Left lung (tissue), 10 donors: ENCODE data around the gene SCAANT1. TPM values are rescaled to one million over a fixed set of nuclear protein-coding genes. Genes with fewer than 3 reads are reported as not detected.
A peak's percentile ranks its signal among the peaks of the same experiment; 100 is the strongest.

ENCODE experiments used
- ATAC-seq: fragments of 200-7000 bp; cut with Tn5 transposase; one replicate; pipeline ENCODE4 v1.9.1; 2020; ENCODE audit warnings: moderate library complexity
- DNase-seq, 4 donors: peaks; one replicate each; pipeline ENCODE4 v3.0.0-alpha.2; 2013 to 2020
- H3K27ac ChIP-seq, 2 donors: fragments of 200-600 bp; sonication (generic) in 1 of 2; one replicate each; pipeline versions ENCODE4 v1.5.0 to v1.8.0; 2020 to 2021
- H3K27me3 ChIP-seq, 2 donors: fragments of 200-600 bp; sonication (generic) in 1 of 2; one replicate each; pipeline versions ENCODE4 v1.5.0 to v1.8.0; 2020 to 2021
- H3K36me3 ChIP-seq, 2 donors: fragments of 200-600 bp; sonication (generic) in 1 of 2; one replicate each; pipeline versions ENCODE4 v1.5.0 to v1.8.0; 2020 to 2021
- H3K4me1 ChIP-seq, 2 donors: fragments of 200-600 bp; one replicate each; pipeline ENCODE4 v1.8.0; 2021
- H3K4me3 ChIP-seq, 2 donors: fragments of 200-600 bp; sonication (generic) in 1 of 2; one replicate each; pipeline versions ENCODE4 v1.5.0 to v1.8.0; 2020 to 2021; ENCODE audit warnings: mild to moderate bottlenecking in 1 of 2
- H3K9me3 ChIP-seq, 2 donors: fragments of 200-600 bp; sonication (generic) in 1 of 2; one replicate each; pipeline versions ENCODE4 v1.5.0 to v1.8.0; 2020 to 2021
- CTCF ChIP-seq, 2 donors: fragments of 200-600 bp; sonication (generic) in 1 of 2; IDR thresholded peaks; one replicate each; pipeline versions ENCODE4 v1.5.0 to v1.8.0; 2021; ENCODE audit warnings: antibody characterized with exemption in 2 of 2
- intact Hi-C, 2 donors: fragments of 100-400 bp; cut with DNase I; formaldehyde crosslinking; loops; one replicate each; pipeline versions ENCODE4 v1.11.2 to v1.14.2; 2022
- polyA plus RNA-seq, 6 donors: library from polyadenylated mRNA; unstranded; fragments of 120-200 nt; gene quantifications; one replicate each; pipeline ENCODE4 v1.2.1, GENCODE V29; 2013; ENCODE audit not compliant: insufficient read length in 6 of 6
- total RNA-seq, 2 donors: library from RNA; stranded (reverse); fragmentation: NEBNext Ultra II Directional; extraction: Animal tissue kit (Norgen Biotek cat#: 25700); gene quantifications; one replicate each; pipeline ENCODE4 v1.2.1, GENCODE V29; 2021
- donor health status: DM: no; HTN: yes; CAD: no.
- donor health status: DM: no; HTN: no; CAD: no.

Gene SCAANT1
- total and polyA plus RNA-seq, 8 donors, result 1.1 to 2.7 (median 1.7) TPM; not detected in 3

- intact Hi-C loops, result no loop called here
- no peak for ATAC-seq
- Histone ChIP-seq H3K4me3 (peak overlapping the region in 1 of 2 donors; percentile 61), H3K4me1 (peaks cover 14 to 47% of the 10 kb centered on the region in 2 donors), H3K36me3 (peaks cover 0 to 14% of the 10 kb centered on the region in 2 donors), H3K27ac (peak overlapping the region; percentile 98 to 99), H3K27me3 (no peaks in the 10 kb centered on the region), H3K9me3 (no peaks in the 10 kb centered on the region)
- DNase-seq, result no peak
- no peak for TF ChIP-seq CTCF (IDR thresholded peaks at IDR 0.05)
These were observed 1.3 kb downstream of the SCAANT1 start for GRCh38 chr3:63910891-63911290.

GRCh38 chr3:63910001-63910400 lies 2.2 kb downstream of the SCAANT1 start:
- DNase-seq (no peak), ATAC-seq (no peak)
- Histone ChIP-seq H3K9me3 (no peaks in the 10 kb centered on the region), H3K27ac (peak overlapping the region in 1 of 2 donors; percentile 99), H3K27me3 (no peaks in the 10 kb centered on the region), H3K4me3 (no peak overlapping the region), H3K4me1 (peaks cover 14 to 49% of the 10 kb centered on the region in 2 donors), H3K36me3 (peaks cover 0 to 5% of the 10 kb centered on the region in 2 donors)
- intact Hi-C loops, result no loop called here
- TF ChIP-seq CTCF (IDR thresholded peaks at IDR 0.05), result no peak

GRCh38 chr3:63909431-63909830 lies 2.8 kb downstream of the SCAANT1 start:
- H3K9me3 ChIP-seq, result no peaks in the 10 kb centered on the region
- H3K4me3 ChIP-seq, result no peak overlapping the region
- H3K27me3 ChIP-seq, result no peaks in the 10 kb centered on the region
- peaks cover 14 to 44% of the 10 kb centered on the region in 2 donors for H3K4me1 ChIP-seq
- no peak overlapping the region for H3K27ac ChIP-seq
- no peaks in the 10 kb centered on the region for H3K36me3 ChIP-seq
- TF ChIP-seq CTCF (IDR thresholded peaks at IDR 0.05), result no peak
- ATAC-seq (no peak), DNase-seq (peak in 1 of 4 donors; percentile 43)
- intact Hi-C loops, result no loop called here

GRCh38 chr3:63908776-63909175 lies 3.4 kb downstream of the SCAANT1 start:
- DNase-seq (no peak), ATAC-seq (no peak)
- no peaks in the 10 kb centered on the region for H3K27me3 ChIP-seq
- no peak overlapping the region for H3K4me3 ChIP-seq
- no peak for TF ChIP-seq CTCF (IDR thresholded peaks at IDR 0.05)
- intact Hi-C loops, result no loop called here
- H3K9me3 ChIP-seq, result no peaks in the 10 kb centered on the region
- H3K36me3 ChIP-seq, result no peaks in the 10 kb centered on the region
- H3K27ac ChIP-seq, result no peak overlapping the region
- peaks cover 14 to 37% of the 10 kb centered on the region in 2 donors for H3K4me1 ChIP-seq

- peaks cover 11 to 32% of the 10 kb centered on the region in 2 donors for H3K4me1 ChIP-seq
- no peaks in the 10 kb centered on the region for H3K9me3 ChIP-seq
- ATAC-seq (no peak), DNase-seq (no peak)
- no peak overlapping the region for H3K4me3 ChIP-seq
- no peaks in the 10 kb centered on the region for H3K27me3 ChIP-seq
- H3K27ac ChIP-seq, result no peak overlapping the region
- intact Hi-C loops, result no loop called here
- no peak for TF ChIP-seq CTCF (IDR thresholded peaks at IDR 0.05)
- no peaks in the 10 kb centered on the region for H3K36me3 ChIP-seq
These were observed 4.0 kb downstream of the SCAANT1 start for GRCh38 chr3:63908081-63908736.
